SK-N-SH (cell line): Measurements from ENCODE around the gene P2RY12.

Experiments used
- CHD2 ChIP-seq: fragments of 150-350 bp; IDR thresholded peaks from 2 replicates; pipeline ENCODE4 v1.6.1; 2018; ENCODE audit warnings: low read length; ENCODE audit not compliant: partially characterized antibody
- CTCF ChIP-seq: fragments of 200-600 bp; sonication (generic); IDR thresholded peaks from 2 replicates; pipeline ENCODE4 v1.6.1; 2017; ENCODE audit warnings: antibody characterized with exemption, mild to moderate bottlenecking, moderate library complexity
- ELF1 ChIP-seq: IDR thresholded peaks from 2 replicates; pipeline ENCODE4 v1.4.0; 2012
- EZH2phosphoT487 ChIP-seq: fragments of 200-600 bp; sonication (generic); IDR thresholded peaks from 2 replicates; pipeline ENCODE4 v1.6.1; 2017; ENCODE audit warnings: low read depth, mixed run types, mild to moderate bottlenecking, antibody characterized with exemption, moderate library complexity, borderline replicate concordance
- FOXJ3 ChIP-seq: sonication (generic); formaldehyde crosslinking; IDR thresholded peaks from 2 replicates; pipeline ENCODE4 v1.5.1; 2020; ENCODE audit warnings: mild to moderate bottlenecking, missing genetic modification reagents
- FOXM1 ChIP-seq: IDR thresholded peaks from 2 replicates; pipeline ENCODE4 v1.4.0; 2012; ENCODE audit warnings: low read depth, mild to moderate bottlenecking
- GABPA ChIP-seq: IDR thresholded peaks from 2 replicates; pipeline ENCODE4 v1.4.0; 2012; ENCODE audit warnings: low read depth, mild to moderate bottlenecking
- JUND ChIP-seq: IDR thresholded peaks from 2 replicates; pipeline ENCODE4 v1.4.0; 2012
- POLR2AphosphoS5 ChIP-seq: IDR thresholded peaks from 2 replicates; pipeline ENCODE4 v1.6.1; 2012; ENCODE audit warnings: low read depth, low read length
- RAD21 ChIP-seq: IDR thresholded peaks from 2 replicates; pipeline ENCODE4 v1.6.1; 2012; ENCODE audit warnings: mild to moderate bottlenecking, low read length
- RCOR1 ChIP-seq: fragments of 150-350 bp; IDR thresholded peaks from 2 replicates; pipeline ENCODE4 v1.6.1; 2017; ENCODE audit warnings: antibody characterized with exemption, low read length
- TCF12 ChIP-seq: IDR thresholded peaks from 2 replicates; pipeline ENCODE4 v1.4.0; 2012
- YY1 ChIP-seq: IDR thresholded peaks from 2 replicates; pipeline ENCODE4 v1.4.0; 2012; ENCODE audit warnings: low read depth, mild to moderate bottlenecking

- no peak for TF ChIP-seq RCOR1
- no peak for TF ChIP-seq CTCF
- no peak for TF ChIP-seq RAD21
- TF ChIP-seq YY1 = no peak
- TF ChIP-seq FOXJ3 (CRISPR knock-in tag) = no peak
- TF ChIP-seq TCF12 = no peak
- TF ChIP-seq GABPA = no peak
- TF ChIP-seq POLR2AphosphoS5 = no peak
- TF ChIP-seq EZH2phosphoT487 = no peak
- no peak for TF ChIP-seq JUND
- no peak for TF ChIP-seq ELF1
- no peak for TF ChIP-seq CHD2
- no peak for TF ChIP-seq FOXM1
Observed at GRCh38 chr3:151320131-151320530, 64.4 kb downstream of the P2RY12 start.
